Naive thymus-derived CD8-positive, alpha-beta T cell (primary cell): ENCODE measurements around the gene TGFA. TPM values are rescaled to one million over a fixed set of nuclear protein-coding genes. Genes with fewer than 3 reads are reported as not detected.
A peak's percentile ranks its signal among the peaks of the same experiment; 100 is the strongest.

Experiments
- ATAC-seq, 2 donors: fragments of 150-1000 bp; cut with Tn5 transposase in 1 of 2; sonication (Bioruptor Pico), chemical (Tn5 transposase) in 1 of 2; 1 replicate in 1 of 2; 2 replicates in 1 of 2; pipeline ENCODE4 v1.10.0; 2021; ENCODE audit warnings: mild to moderate bottlenecking in 2 of 2, moderate library complexity in 2 of 2
- POLR2A ChIA-PET: fragments of 350-600 bp; sonication (Branson Sonifier 250); formaldehyde crosslinking; loops from one replicate; lab custom pipeline; 2021; ENCODE audit warnings: antibody characterized with exemption; lab: Charles Lee
- DNase-seq, 10 donors: peaks; one replicate each; pipeline versions ENCODE4 v3.0.0 to v3.0.0-alpha.2; 2020 to 2022
- H3K27ac Mint-ChIP-seq, 10 donors: one replicate each; pipeline ENCODE4 v1.8.0; 2020 to 2022; ENCODE audit warnings: mild to moderate bottlenecking in 10 of 10, mixed read lengths in 10 of 10, moderate library complexity in 4 of 10, inconsistent platforms in 1 of 10
- H3K27me3 Mint-ChIP-seq, 5 donors: one replicate each; pipeline ENCODE4 v1.8.0; 2021 to 2022; ENCODE audit warnings: mixed read lengths in 5 of 5
- H3K36me3 Mint-ChIP-seq, 3 donors: one replicate each; pipeline ENCODE4 v1.8.0; 2020 to 2022; ENCODE audit warnings: mixed read lengths in 3 of 3, mild to moderate bottlenecking in 2 of 3, inconsistent platforms in 1 of 3
- H3K4me1 Mint-ChIP-seq, 4 donors: one replicate each; pipeline ENCODE4 v1.8.0; 2021 to 2022; ENCODE audit warnings: mixed read lengths in 4 of 4
- H3K4me3 Mint-ChIP-seq, 10 donors: one replicate each; pipeline ENCODE4 v1.8.0; 2020 to 2022; ENCODE audit warnings: mild to moderate bottlenecking in 10 of 10, mixed read lengths in 10 of 10, moderate library complexity in 6 of 10, inconsistent platforms in 1 of 10
- H3K9me3 Mint-ChIP-seq, 9 donors: one replicate each; pipeline ENCODE4 v1.8.0; 2020 to 2022; ENCODE audit warnings: mixed read lengths in 9 of 9, mild to moderate bottlenecking in 3 of 9, inconsistent platforms in 1 of 9, moderate library complexity in 1 of 9
- polyA plus RNA-seq, 3 donors: library from polyadenylated mRNA; unstranded; fragments of 300-500 nt; fragmentation: Illumina TruSeq; gene quantifications; one replicate each; pipeline ENCODE4 v1.2.3, GENCODE V29; 2021
- total RNA-seq, 8 experiments: library from RNA in 2 of 8; stranded (reverse) in 2 of 8; gene quantifications; one replicate each; pipeline ENCODE4 v1.2.3 and lab custom pipeline; 2021 to 2026

TGFA gene
- total and polyA plus RNA-seq, 5 experiments from 2014 or later: 0.61 to 1.5 (median 0.76) TPM

GRCh38 chr2:70411483-70412125, 142.0 kb downstream of the TGFA start:
- peaks cover 0 to 2% (median 0%) of the 10 kb centered on the region in 5 donors for H3K27me3 Mint-ChIP-seq
- H3K4me1 Mint-ChIP-seq: no peaks in the 10 kb centered on the region
- no peaks in the 10 kb centered on the region for H3K36me3 Mint-ChIP-seq
- no peak for DNase-seq
- POLR2A ChIA-PET: no interaction called here
- no peak overlapping the region for H3K4me3 Mint-ChIP-seq
- peaks cover 0 to 4% (median 0%) of the 10 kb centered on the region in 9 donors for H3K9me3 Mint-ChIP-seq
- ATAC-seq: no peak
- no peak overlapping the region for H3K27ac Mint-ChIP-seq

GRCh38 chr2:70403267-70404053, 150.2 kb downstream of the TGFA start:
- peaks cover 3 to 13% (median 6%) of the 10 kb centered on the region in 5 donors for H3K27me3 Mint-ChIP-seq
- ATAC-seq: no peak
- no peak overlapping the region for H3K4me3 Mint-ChIP-seq
- peak overlapping the region in 1 of 10 donors; percentile 35 for H3K27ac Mint-ChIP-seq
- peaks cover 0 to 5% (median 0%) of the 10 kb centered on the region in 4 donors for H3K4me1 Mint-ChIP-seq
- POLR2A ChIA-PET: no interaction called here
- peaks cover 0 to 4% (median 0%) of the 10 kb centered on the region in 9 donors for H3K9me3 Mint-ChIP-seq
- no peaks in the 10 kb centered on the region for H3K36me3 Mint-ChIP-seq
- DNase-seq: no peak

- Mint-ChIP-seq H3K27ac (no peak overlapping the region), H3K4me1 (peaks cover 0 to 5% (median 2%) of the 10 kb centered on the region in 4 donors)
Measured at GRCh38 chr2:70400539-70400938, 153.1 kb downstream of the TGFA start.

GRCh38 chr2:70399046-70399445, 154.6 kb downstream of the TGFA start:
- Mint-ChIP-seq H3K4me1 (peaks cover 0 to 4% (median 2%) of the 10 kb centered on the region in 4 donors), H3K27me3 (peaks cover 7 to 26% (median 18%) of the 10 kb centered on the region in 5 donors), H3K9me3 (peaks cover 0 to 5% (median 0%) of the 10 kb centered on the region in 9 donors), H3K27ac (no peak overlapping the region), H3K4me3 (no peak overlapping the region), H3K36me3 (no peaks in the 10 kb centered on the region)
- no peak for DNase-seq
- no peak for ATAC-seq
- POLR2A ChIA-PET: no interaction called here

More at GRCh38 chr2:70400539-70400938, 153.1 kb downstream of the TGFA start:
- Mint-ChIP-seq H3K4me3 (no peak overlapping the region), H3K36me3 (no peaks in the 10 kb centered on the region), H3K9me3 (no peaks in the 10 kb centered on the region), H3K27me3 (peaks cover 7 to 19% (median 17%) of the 10 kb centered on the region in 5 donors)
- POLR2A ChIA-PET: no interaction called here
- ATAC-seq (no peak), DNase-seq (no peak)

Other genes with a start within 250 kb of the TGFA start
- gene ADD2, start 214.4 kb upstream of the TGFA start, total RNA-seq: 10 to 100 TPM in 1 of 2 experiments, 1 to 10 TPM in 1; 9.3 to 10.9 TPM
- gene ADD2, start 214.4 kb upstream of the TGFA start, polyA plus RNA-seq: 1 to 10 TPM; 1.8 to 4.7 (median 3.3) TPM
- not detected for gene FIGLA, start 236.8 kb upstream of the TGFA start, total RNA-seq
- gene FIGLA, start 236.8 kb upstream of the TGFA start, polyA plus RNA-seq: not detected